ENCODE measurements around the gene BCL2L1.

GRCh38 chr20:31759836-31760518 is 37.3 kb upstream of the BCL2L1 start:
- no peak for TF ChIP-seq GATA3 (IDR thresholded peaks at IDR 0.05; ENCODE audit: low read depth, low read length)
- no peak for TF ChIP-seq GATA2 (IDR thresholded peaks at IDR 0.05; ENCODE audit: low read depth, low read length)
